Fibroblast of villous mesenchyme (primary cell): ENCODE measurements around the gene DENND1B. TPM values are rescaled to one million over a fixed set of nuclear protein-coding genes. Genes with fewer than 3 reads are reported as not detected.

Experiments used
- DNase-seq: peaks from one replicate; pipeline ENCODE4 v3.0.0-alpha.2; 2010; ENCODE audit warnings: low read depth
- H3K4me3 ChIP-seq: 2 replicates; pipeline ENCODE4 v1.5.1; 2011; ENCODE audit warnings: low read depth, mild to moderate bottlenecking, low read length
- CTCF ChIP-seq: IDR thresholded peaks from 2 replicates; pipeline ENCODE4 v1.5.1; 2012; ENCODE audit warnings: low read depth, mild to moderate bottlenecking, low read length; ENCODE audit not compliant: insufficient read depth
- total RNA-seq: library from RNA; depleted of rRNA; stranded (reverse); fragments of >200 nt; gene quantifications from 2 replicates; pipeline ENCODE4 v1.2.3, GENCODE V29; 2012

Gene DENND1B
- total RNA-seq, 1 donor: 21.6 TPM

GRCh38 chr1:197672347-197672746 lies 102.9 kb downstream of the DENND1B start:
- DNase-seq: no peak
- no peak overlapping the region for H3K4me3 ChIP-seq
- TF ChIP-seq CTCF: no peak

- no peak overlapping the region for H3K4me3 ChIP-seq
- DNase-seq: no peak
- TF ChIP-seq CTCF: no peak
Measured at GRCh38 chr1:197671920-197672319, 103.4 kb downstream of the DENND1B start.

- peak; percentile 17 for DNase-seq
- no peak overlapping the region for H3K4me3 ChIP-seq
- TF ChIP-seq CTCF: no peak
Measured at GRCh38 chr1:197671140-197671539, 104.1 kb downstream of the DENND1B start.

- no peak for DNase-seq
- TF ChIP-seq CTCF: no peak
- H3K4me3 ChIP-seq: no peak overlapping the region
Measured at GRCh38 chr1:197666769-197667285, 108.5 kb downstream of the DENND1B start.

GRCh38 chr1:197664391-197664790 lies 110.9 kb downstream of the DENND1B start:
- H3K4me3 ChIP-seq: no peak overlapping the region
- no peak for DNase-seq
- TF ChIP-seq CTCF: no peak

GRCh38 chr1:197663162-197663953 lies 111.9 kb downstream of the DENND1B start:
- DNase-seq: peak; percentile 53
- TF ChIP-seq CTCF: no peak
- H3K4me3 ChIP-seq: no peak overlapping the region
